ENCODE measurements around the gene SLC6A11. TPM values are rescaled to one million over a fixed set of nuclear protein-coding genes. Genes with fewer than 3 reads are reported as not detected.

The SLC6A11 gene
- total and polyA plus RNA-seq, 4 donors = 0.02 to 0.09 TPM; not detected in 2

- H3K9me3 ChIP-seq (ENCODE audit: control insufficient read depth in 4 of 4, insufficient read depth in 3 of 4, low read length in 3 of 4) = peaks cover 0 to 2% (median 0%) of the 10 kb centered on the region in 4 donors
- H3K9ac ChIP-seq (ENCODE audit: insufficient read depth in 1 of 2, low read length in 2 of 2) = no peak overlapping the region
- H3K36me3 ChIP-seq (ENCODE audit: control insufficient read depth in 4 of 4, insufficient read depth in 4 of 4, low read length in 4 of 4) = no peaks in the 10 kb centered on the region
- no peaks in the 10 kb centered on the region for H3K4me1 ChIP-seq (ENCODE audit: control insufficient read depth in 5 of 5, insufficient read depth in 5 of 5, low read length in 5 of 5)
- WGBS, 2 donors = 34 to 53% methylated on average over 6 of the region's 6 CpGs
- TF ChIP-seq CTCF (IDR thresholded peaks at IDR 0.05; ENCODE audit: control extremely low read depth, extremely low read depth) = no peak
- H3K4me3 ChIP-seq = no peak overlapping the region
- DNase-seq = peak in 1 of 3 donors; percentile 1
- peak; percentile 46 for ATAC-seq (ENCODE audit: insufficient read depth, low FRiP score)
- H3K27me3 ChIP-seq (ENCODE audit: control insufficient read depth in 3 of 3, insufficient read depth in 3 of 3, low read length in 2 of 3) = peaks cover 0 to 2% (median 0%) of the 10 kb centered on the region in 3 donors
- no peak overlapping the region for H3K27ac ChIP-seq (ENCODE audit: low read depth in 1 of 2, low read length in 1 of 2)
Measured at GRCh38 chr3:10845001-10845761, 29.2 kb downstream of the SLC6A11 start.

GRCh38 chr3:10845839-10846656 is 30.0 kb downstream of the SLC6A11 start:
- peak; percentile 14 for ATAC-seq (ENCODE audit: insufficient read depth, low FRiP score)
- peaks cover 0 to 2% (median 0%) of the 10 kb centered on the region in 4 donors for H3K9me3 ChIP-seq (ENCODE audit: control insufficient read depth in 4 of 4, insufficient read depth in 3 of 4, low read length in 3 of 4)
- H3K4me1 ChIP-seq (ENCODE audit: control insufficient read depth in 5 of 5, insufficient read depth in 5 of 5, low read length in 5 of 5) = no peaks in the 10 kb centered on the region
- TF ChIP-seq CTCF (IDR thresholded peaks at IDR 0.05; ENCODE audit: control extremely low read depth, extremely low read depth) = no peak
- H3K27me3 ChIP-seq (ENCODE audit: control insufficient read depth in 3 of 3, insufficient read depth in 3 of 3, low read length in 2 of 3) = peaks cover 0 to 2% (median 0%) of the 10 kb centered on the region in 3 donors
- H3K9ac ChIP-seq (ENCODE audit: insufficient read depth in 1 of 2, low read length in 2 of 2) = no peak overlapping the region
- no peaks in the 10 kb centered on the region for H3K36me3 ChIP-seq (ENCODE audit: control insufficient read depth in 4 of 4, insufficient read depth in 4 of 4, low read length in 4 of 4)
- DNase-seq = peak in 1 of 3 donors; percentile 2
- WGBS, 2 donors = 40 to 67% methylated on average over 5 of the region's 5 CpGs
- H3K4me3 ChIP-seq = no peak overlapping the region
- no peak overlapping the region for H3K27ac ChIP-seq (ENCODE audit: low read depth in 1 of 2, low read length in 1 of 2)

- H3K27ac ChIP-seq (ENCODE audit: low read depth in 1 of 2, low read length in 1 of 2) = no peak overlapping the region
- H3K9me3 ChIP-seq (ENCODE audit: control insufficient read depth in 4 of 4, insufficient read depth in 3 of 4, low read length in 3 of 4) = peaks cover 0 to 2% (median 0%) of the 10 kb centered on the region in 4 donors
- H3K36me3 ChIP-seq (ENCODE audit: control insufficient read depth in 4 of 4, insufficient read depth in 4 of 4, low read length in 4 of 4) = no peaks in the 10 kb centered on the region
- H3K27me3 ChIP-seq (ENCODE audit: control insufficient read depth in 3 of 3, insufficient read depth in 3 of 3, low read length in 2 of 3) = peaks cover 0 to 2% (median 0%) of the 10 kb centered on the region in 3 donors
- H3K4me1 ChIP-seq (ENCODE audit: control insufficient read depth in 5 of 5, insufficient read depth in 5 of 5, low read length in 5 of 5) = no peaks in the 10 kb centered on the region
- no peak overlapping the region for H3K4me3 ChIP-seq
- ATAC-seq (ENCODE audit: insufficient read depth, low FRiP score) (peak; percentile 37), DNase-seq (no peak)
- no peak for TF ChIP-seq CTCF (IDR thresholded peaks at IDR 0.05; ENCODE audit: control extremely low read depth, extremely low read depth)
- no peak overlapping the region for H3K9ac ChIP-seq (ENCODE audit: insufficient read depth in 1 of 2, low read length in 2 of 2)
- WGBS, 2 donors = 58 to 72% methylated on average over 4 of the region's 4 CpGs
Measured at GRCh38 chr3:10846657-10846975, 30.6 kb downstream of the SLC6A11 start.

Data from lung (tissue), 12 donors.